ENCODE results near the gene INTS12.

The INTS12 gene

GRCh38 chr4:105683038-105683437 is 25.5 kb downstream of the INTS12 start:
- no peak for DNase-seq

GRCh38 chr4:105679186-105679585 is 29.3 kb downstream of the INTS12 start:
- no peak for DNase-seq

DNA sequence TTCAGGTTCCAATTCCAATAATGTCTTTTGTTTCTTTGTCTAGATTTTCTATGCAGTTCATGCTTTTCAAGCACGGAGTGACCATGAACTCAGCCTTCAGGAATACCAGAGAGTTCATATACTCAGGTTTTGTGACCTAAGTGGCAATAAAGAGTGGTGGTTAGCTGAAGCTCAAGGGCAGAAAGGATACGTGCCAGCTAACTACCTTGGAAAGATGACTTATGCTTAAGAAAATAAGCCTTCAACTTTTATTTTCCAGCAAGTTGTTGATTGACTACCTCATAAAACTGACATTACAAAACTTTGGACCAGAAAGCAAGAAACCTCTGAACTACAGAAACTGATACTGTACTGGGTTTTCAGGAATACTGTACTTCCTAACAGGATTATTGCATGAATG is 30.8 kb downstream of the INTS12 start:
- DNase-seq, result no peak

DNA sequence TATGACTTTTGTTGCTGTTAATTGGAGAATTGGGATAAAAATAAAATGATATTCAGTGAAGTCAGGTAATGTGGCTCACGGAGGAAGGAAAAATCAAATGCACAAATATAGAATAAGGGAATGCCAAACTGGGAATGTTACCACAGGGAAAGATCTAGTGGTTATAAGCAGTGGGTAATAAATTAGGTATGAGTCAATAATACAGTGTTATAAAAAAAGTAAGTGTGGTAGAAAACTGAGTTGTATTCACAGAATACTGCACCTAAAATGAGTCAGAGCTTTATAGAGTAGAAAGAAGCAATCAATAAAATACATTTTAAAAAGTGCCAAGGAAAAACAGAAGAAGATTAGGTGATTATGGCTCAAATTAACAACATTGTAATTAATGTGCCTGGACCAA is 34.5 kb downstream of the INTS12 start:
- no peak for DNase-seq

GRCh38 chr4:105671301-105671700 is 37.2 kb downstream of the INTS12 start:
- no peak for DNase-seq

DNA sequence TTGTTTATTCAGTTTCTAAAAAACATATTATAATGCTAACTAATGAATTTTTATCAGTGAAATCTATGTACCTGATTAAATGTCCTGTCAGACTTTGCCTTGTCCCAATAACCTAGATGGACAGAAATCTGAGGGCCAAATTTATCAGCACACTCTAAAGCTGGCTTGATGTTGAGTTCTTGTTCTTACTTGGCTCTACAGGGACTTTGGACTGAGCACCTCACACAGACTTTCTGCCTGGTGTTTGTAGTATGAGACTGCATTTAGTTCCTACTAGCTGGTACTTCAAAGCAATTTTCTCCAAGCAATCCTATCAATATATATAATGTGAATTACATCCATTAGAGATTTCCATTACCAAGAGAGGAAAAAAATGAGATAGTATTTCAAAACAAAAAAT is 37.8 kb downstream of the INTS12 start:
- DNase-seq, result no peak

DNA sequence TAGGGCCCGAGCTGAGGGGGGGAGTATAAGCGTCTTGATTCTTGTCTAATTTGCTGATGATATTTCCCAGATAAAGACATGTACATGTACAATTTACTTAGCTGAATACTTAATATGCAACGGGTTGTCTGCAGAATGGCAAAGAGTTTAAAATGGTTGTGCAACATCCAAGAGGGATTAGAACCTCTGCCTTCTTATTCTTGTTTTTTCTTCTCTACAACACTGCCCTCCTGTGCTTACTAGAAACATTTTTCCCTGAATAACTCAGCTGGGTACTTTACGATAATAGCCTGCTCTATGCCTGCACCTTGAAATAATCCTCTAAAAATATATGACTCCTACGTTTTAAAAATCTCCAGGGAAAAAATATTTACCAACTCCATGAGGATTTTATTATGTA is 41.8 kb downstream of the INTS12 start:
- no peak for DNase-seq

GRCh38 chr4:105662935-105663675 is 45.4 kb downstream of the INTS12 start:
- DNase-seq, result no peak

- DNase-seq, result no peak
Measured at GRCh38 chr4:105661028-105661427, 47.5 kb downstream of the INTS12 start.

DNA sequence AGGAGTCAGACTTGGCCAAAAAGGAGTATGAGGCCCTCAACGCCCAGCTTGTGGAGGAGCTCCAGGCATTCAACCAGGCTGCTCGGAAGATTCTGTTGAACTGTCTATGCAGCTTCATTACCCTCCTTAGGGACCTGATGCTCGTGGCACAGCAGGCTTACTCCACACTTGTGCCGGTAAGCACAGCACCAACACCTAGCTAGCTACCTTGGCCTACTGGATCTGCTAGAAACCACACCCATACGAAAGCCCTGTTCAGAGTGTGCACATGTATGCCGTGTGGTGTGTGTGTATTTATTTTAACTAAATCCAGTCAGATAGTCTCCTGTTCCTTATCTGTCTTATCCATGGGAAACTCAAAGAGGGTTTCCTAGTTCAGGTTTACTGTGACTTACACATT is 49.3 kb downstream of the INTS12 start:
- DNase-seq, result no peak

- DNase-seq, result no peak
Measured at GRCh38 chr4:105657117-105657765, 51.2 kb downstream of the INTS12 start.

GRCh38 chr4:105652286-105652888 is 56.1 kb downstream of the INTS12 start:
- no peak for DNase-seq

DNA sequence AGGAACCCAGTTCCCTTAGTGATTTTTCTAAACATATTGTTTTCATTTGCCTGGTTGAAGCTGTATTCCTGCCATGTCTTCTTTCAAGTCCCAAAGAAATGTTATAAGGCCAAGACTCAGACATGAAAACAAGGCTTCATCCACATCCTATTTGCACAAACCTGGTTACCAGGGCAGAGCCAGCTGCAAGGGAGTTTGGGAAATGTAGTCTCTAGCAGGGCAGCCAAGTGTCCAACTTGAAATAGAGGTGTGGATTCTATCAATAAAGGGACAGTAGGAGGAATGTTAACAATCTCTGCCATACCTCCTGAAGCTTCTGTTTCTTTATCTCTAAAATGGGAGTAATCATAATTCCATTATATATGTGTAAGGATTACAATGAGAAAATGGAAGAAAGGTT is 56.6 kb downstream of the INTS12 start:
- DNase-seq, result no peak

DNA sequence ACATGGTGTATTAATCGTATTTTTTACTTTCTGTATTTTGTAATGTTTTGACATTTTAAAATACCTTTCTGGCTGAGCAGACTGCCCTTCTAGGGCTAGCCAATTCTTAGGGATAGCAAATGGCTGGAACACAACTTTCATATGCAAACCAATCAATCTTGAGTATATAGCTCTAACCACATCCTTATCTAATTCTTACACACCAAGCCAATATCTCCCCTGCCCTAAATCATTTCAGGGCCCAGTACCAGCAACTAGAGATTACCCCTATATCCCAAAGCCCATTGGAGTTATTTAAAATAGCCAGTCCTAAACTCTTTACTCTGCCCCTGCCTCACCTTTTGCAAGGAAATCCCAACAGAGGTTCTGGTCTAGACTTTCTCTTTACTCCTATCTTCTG is 58.3 kb downstream of the INTS12 start:
- no peak for DNase-seq

GRCh38 chr4:105645440-105645839 is 63.0 kb downstream of the INTS12 start:
- DNase-seq, result no peak

- no peak for DNase-seq
Measured at GRCh38 chr4:105644257-105644656, 64.2 kb downstream of the INTS12 start.

- DNase-seq, result no peak
Measured at GRCh38 chr4:105641845-105642244, 66.6 kb downstream of the INTS12 start.

DNA sequence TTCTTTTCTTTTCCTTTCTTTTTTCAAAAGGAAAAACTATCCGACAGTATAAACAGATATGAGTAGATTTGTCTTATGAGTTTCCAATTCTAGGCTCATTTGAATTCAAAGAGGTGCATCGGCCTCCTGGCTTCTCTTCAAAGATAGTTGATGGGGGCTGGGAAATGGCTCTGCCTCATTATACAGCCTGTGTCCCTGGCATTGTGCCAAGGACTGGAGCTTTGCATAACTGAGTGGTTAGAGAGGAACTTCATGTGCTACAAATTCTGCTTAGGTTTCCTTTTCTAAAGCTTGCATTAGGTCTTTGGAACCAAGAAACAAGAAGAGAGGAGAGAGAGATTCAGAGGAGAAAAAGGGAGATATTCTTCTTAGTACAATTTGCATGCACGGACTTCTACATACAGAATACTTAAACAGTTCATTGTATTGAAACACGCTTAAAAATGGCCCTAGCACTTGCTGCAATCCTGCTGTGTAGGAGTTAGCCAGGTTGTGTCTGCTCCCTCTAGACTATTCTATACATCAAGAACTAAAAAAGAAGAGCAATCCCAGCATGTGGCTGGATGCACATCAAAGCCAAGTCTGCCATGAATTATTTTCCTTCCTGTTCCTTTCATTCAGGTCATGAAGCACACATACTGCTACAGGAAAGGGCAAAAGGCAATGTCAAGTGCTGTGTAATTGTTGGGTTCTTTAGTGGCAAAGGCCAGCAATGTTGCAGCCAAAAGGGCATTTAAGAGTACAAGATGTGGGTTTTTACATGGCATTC is 70.9 kb downstream of the INTS12 start:
- no peak for DNase-seq

GRCh38 chr4:105634402-105635080 is 73.9 kb downstream of the INTS12 start:
- DNase-seq, result no peak

- no peak for DNase-seq
Measured at GRCh38 chr4:105633241-105633640, 75.2 kb downstream of the INTS12 start.

Measured in activated naive CD4-positive, alpha-beta T cell treated with Interleukin-2 at 50 U/mL for 16 hours (primary cell).